Mucosa of descending colon (tissue), 3 donors: ENCODE results near the gene KCNQ1OT1. TPM values are rescaled to one million over a fixed set of nuclear protein-coding genes. Genes with fewer than 3 reads are reported as not detected.
A peak's percentile ranks its signal among the peaks of the same experiment; 100 is the strongest.

ENCODE experiments used
- ATAC-seq: fragments of 200-7000 bp; cut with Tn5 transposase; one replicate; pipeline ENCODE4 v1.9.1; 2020; ENCODE audit warnings: mild to moderate bottlenecking, moderate library complexity
- DNase-seq, 3 donors: peaks; one replicate each; pipeline ENCODE4 v3.0.0-alpha.2; 2020
- H3K36me3 ChIP-seq: fragments of 200-600 bp; one replicate; pipeline ENCODE4 v1.8.0; 2021; ENCODE audit warnings: low read depth, mild to moderate bottlenecking
- H3K4me1 ChIP-seq: fragments of 200-600 bp; one replicate; pipeline ENCODE4 v1.8.0; 2021; ENCODE audit warnings: low read depth, mild to moderate bottlenecking
- H3K4me3 ChIP-seq: fragments of 200-600 bp; one replicate; pipeline ENCODE4 v1.8.0; 2021; ENCODE audit warnings: mild to moderate bottlenecking
- H3K9me3 ChIP-seq: fragments of 200-600 bp; one replicate; pipeline ENCODE4 v1.8.0; 2021; ENCODE audit warnings: mild to moderate bottlenecking
- CTCF ChIP-seq: fragments of 200-600 bp; IDR thresholded peaks from one replicate; pipeline ENCODE4 v1.8.0; 2022; ENCODE audit warnings: antibody characterized with exemption, mild to moderate bottlenecking
- intact Hi-C, 2 donors: fragments of 100-400 bp; cut with DNase I in 1 of 2; cut with micrococcal nuclease in 1 of 2; formaldehyde crosslinking; loops; one replicate each; pipeline versions ENCODE4 v1.11.0 to v1.11.1; 2022; cut with DNase I, micrococcal nuclease
- total RNA-seq, 3 donors: library from RNA; stranded (reverse); fragmentation: NEBNext Ultra II Directional in 2 of 3; extraction: Animal tissue kit (Norgen Biotek cat#: 25700) in 2 of 3; gene quantifications; one replicate each; pipeline versions ENCODE4 v1.2.1 to v1.2.4, GENCODE V29; 2021 to 2023
- donor health status: DM: no; HTN: no; CAD: no; lungs with moderate emphysema.
- donor health status: DM: no; HTN: no; CAD: no.
- donor health status: DM: no; HTN: yes; CAD: no.

The KCNQ1OT1 gene
- total RNA-seq, 3 donors from 2014 or later: 1.5 to 1.7 (median 1.7) TPM

- no peaks in the 10 kb centered on the region for H3K9me3 ChIP-seq
- no peaks in the 10 kb centered on the region for H3K36me3 ChIP-seq
- intact Hi-C loops: no loop called here
- H3K4me1 ChIP-seq: no peaks in the 10 kb centered on the region
- no peak for TF ChIP-seq CTCF
- ATAC-seq (no peak), DNase-seq (no peak)
- H3K4me3 ChIP-seq: no peak overlapping the region
Measured at GRCh38 chr11:2719831-2720590, 20.2 kb upstream of the KCNQ1OT1 start.

- Histone ChIP-seq H3K9me3 (no peaks in the 10 kb centered on the region), H3K36me3 (no peaks in the 10 kb centered on the region), H3K4me3 (no peak overlapping the region), H3K4me1 (no peaks in the 10 kb centered on the region)
- intact Hi-C loops: no loop called here
- ATAC-seq: no peak
- no peak for DNase-seq
- TF ChIP-seq CTCF: no peak
Measured at GRCh38 chr11:2718817-2719438, 19.1 kb upstream of the KCNQ1OT1 start.

GRCh38 chr11:2717561-2718325, 17.9 kb upstream of the KCNQ1OT1 start:
- no peaks in the 10 kb centered on the region for H3K36me3 ChIP-seq
- intact Hi-C loops: no loop called here
- no peak for DNase-seq
- H3K4me3 ChIP-seq: no peak overlapping the region
- no peaks in the 10 kb centered on the region for H3K9me3 ChIP-seq
- ATAC-seq: no peak
- TF ChIP-seq CTCF: no peak
- no peaks in the 10 kb centered on the region for H3K4me1 ChIP-seq

- ATAC-seq (no peak), DNase-seq (peak in 1 of 3 donors; percentile 40)
- Histone ChIP-seq H3K9me3 (no peaks in the 10 kb centered on the region), H3K4me1 (no peaks in the 10 kb centered on the region), H3K4me3 (no peak overlapping the region), H3K36me3 (no peaks in the 10 kb centered on the region)
- TF ChIP-seq CTCF: no peak
- intact Hi-C loops: no loop called here
Measured at GRCh38 chr11:2716376-2717095, 16.7 kb upstream of the KCNQ1OT1 start.

GRCh38 chr11:2715716-2716350, 16.0 kb upstream of the KCNQ1OT1 start:
- no peaks in the 10 kb centered on the region for H3K9me3 ChIP-seq
- no peak overlapping the region for H3K4me3 ChIP-seq
- no peaks in the 10 kb centered on the region for H3K36me3 ChIP-seq
- intact Hi-C loops: no loop called here
- no peaks in the 10 kb centered on the region for H3K4me1 ChIP-seq
- TF ChIP-seq CTCF: no peak
- DNase-seq: no peak
- no peak for ATAC-seq
